Measurements from ENCODE around the gene C1QC.

C1QC gene

DNA sequence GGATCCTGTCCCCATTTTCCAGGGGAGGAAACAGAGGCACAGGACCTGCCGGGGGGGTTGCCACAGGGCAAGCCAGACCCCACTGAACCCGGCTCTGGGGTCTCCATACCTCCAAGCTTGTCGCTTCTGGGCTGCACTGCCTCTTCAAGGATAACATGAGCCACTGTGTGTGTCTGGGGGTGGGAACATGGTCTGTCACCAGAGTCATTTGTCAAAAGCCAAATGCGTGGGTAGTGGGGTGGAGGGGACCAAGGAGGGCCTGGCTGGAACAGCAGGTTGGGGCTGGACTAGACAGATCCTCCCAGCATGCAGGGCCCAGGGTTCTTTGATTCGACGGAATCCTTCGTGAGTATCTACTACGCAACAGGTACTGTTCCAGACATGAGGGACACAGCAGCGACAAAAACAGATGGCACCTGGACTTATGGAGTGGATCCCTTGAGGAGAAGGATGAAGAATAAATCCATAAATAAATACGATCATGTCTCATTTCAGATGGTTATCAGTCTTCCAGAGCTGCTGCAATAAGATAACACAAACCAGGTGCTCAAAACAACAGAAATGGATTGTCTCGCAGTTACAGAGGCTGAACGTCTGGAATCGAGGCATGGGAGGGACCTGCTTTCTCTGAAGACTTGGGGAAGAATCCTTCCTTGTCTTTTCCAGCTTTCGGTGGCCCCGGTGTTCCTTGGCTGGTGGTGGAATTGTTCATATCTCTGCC is 38.3 kb downstream of the C1QC start:
- DNase-seq: no peak

DNA sequence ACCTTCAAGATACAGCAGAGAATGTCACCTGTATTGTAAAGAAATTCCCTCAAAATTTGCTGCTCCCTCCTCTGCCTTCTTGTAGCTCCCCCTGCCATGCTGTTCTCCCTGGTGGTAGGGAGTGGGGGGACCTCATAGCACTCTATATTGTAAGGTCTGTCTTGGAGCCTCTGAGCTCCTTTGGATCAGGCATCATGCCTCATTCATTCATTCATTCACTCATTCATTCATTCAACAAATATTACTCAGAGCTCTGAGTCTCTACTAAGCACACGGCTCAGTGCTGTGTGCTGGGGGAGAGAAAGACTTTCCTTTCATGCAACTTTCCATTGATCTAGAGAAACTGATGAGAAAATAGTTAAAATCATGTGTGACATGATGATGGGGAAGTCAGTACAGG is 40.1 kb downstream of the C1QC start:
- no peak for DNase-seq

DNA sequence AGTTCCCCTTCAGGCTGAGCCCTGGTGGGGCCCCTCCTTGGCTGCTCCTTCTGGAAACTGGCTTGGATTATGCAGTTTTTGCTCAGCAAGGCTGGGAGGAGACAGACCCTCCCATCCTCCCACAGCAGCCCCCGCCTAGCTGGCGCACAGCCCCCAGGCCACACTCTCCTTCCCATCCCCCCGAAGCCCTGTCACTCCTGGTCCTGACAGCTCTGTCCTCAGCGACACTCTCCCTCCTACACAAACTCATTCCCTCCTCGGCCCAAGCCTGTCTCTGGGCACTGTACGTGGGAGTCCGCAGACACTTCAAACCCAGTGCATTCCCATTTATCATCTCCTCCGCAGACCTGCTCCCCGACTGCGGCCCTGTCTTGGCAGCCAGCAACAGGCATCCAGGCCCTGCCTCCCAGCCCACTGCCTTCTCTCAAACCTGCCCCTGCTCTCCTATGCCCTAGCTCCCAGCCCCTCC is 42.2 kb downstream of the C1QC start:
- no peak for DNase-seq

DNA sequence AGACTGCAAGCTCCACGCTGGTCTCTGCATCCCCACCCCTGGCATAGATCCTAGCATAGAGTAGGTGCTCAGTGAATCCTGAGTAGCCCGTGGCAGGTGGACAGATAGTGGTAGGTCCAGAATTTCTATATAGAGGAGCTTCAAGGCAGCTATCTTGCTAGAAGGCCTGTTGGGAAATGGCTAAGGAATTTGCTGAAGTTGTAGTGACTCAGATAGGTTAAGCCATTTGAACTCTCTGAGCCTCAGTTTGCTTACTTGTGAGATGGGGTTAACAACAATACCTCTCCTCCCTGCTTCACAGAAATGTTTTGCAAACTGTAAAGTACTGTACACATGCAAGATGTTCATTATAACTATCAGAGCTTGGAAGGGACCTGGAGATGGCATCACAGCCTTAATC is 43.8 kb downstream of the C1QC start:
- no peak for DNase-seq

DNA sequence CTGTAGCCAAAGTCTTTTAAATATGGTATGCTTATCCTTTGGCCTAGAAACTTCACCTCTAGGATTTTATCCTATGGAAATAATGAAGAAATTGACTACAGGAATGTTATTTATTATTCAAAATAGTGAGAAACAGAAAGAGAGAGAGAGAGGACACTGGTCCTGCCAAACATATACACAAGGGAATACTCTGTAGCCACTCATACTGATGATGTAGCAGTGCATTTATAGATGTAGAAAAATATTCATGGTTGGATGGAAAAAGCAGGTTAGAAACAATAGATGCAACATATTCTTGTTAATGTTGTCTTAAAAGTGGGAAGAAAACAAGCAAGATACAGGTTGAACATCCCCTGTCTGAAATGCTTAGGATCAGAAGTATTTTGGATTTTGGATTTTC is 45.0 kb downstream of the C1QC start:
- no peak for DNase-seq

DNA sequence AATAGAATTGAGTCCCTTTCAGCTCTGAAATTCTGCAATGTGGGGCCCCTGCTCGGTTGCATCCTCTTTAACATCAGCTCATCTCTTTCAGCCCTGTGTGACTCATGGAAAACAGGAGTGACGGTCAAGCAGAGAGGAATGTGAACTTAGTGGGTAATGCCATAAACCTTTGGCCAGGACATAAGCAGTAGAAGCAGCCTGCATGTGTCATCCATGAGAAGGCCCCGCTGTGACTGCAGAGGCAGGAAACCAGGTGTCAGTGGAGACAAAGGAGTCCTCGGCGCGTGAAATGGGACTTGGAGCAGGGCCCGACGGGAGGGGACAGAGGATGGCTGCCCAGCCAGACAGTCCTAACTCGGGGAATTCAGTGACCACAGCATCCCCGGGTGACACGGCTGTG is 46.1 kb downstream of the C1QC start:
- no peak for DNase-seq

DNA sequence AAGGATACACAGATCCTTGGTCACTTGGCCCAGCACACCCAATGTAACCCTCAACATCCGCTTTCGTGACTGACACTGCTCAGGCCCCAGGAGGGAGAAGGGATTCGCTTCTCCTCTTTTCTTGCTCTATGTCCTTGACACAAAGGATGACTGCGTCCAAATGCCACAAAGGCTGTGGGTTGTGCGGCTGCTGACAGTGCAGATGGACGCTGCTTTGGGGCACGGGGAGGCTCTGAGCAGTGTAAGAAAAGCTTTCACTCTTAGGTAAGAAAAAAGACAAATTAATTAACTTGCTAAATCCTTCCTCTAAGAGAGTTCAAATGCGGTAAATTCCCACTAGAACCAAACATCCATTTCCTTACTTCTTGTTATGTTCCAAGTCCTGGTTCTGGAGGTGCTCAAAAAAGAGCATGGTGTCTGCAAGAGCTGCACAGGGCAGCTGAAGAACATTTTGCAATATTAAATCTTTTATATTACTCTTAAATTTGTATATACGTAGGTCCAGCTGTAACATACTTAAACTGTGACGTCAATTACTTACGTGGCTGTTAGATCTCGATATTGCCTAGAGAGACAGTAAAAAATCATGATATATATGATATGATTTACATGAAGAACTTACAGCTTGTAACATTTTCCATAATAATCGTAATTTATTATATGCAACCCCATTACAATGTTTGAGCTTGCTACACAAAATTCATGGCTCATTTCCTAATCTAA is 47.8 kb downstream of the C1QC start:
- no peak for DNase-seq

DNA sequence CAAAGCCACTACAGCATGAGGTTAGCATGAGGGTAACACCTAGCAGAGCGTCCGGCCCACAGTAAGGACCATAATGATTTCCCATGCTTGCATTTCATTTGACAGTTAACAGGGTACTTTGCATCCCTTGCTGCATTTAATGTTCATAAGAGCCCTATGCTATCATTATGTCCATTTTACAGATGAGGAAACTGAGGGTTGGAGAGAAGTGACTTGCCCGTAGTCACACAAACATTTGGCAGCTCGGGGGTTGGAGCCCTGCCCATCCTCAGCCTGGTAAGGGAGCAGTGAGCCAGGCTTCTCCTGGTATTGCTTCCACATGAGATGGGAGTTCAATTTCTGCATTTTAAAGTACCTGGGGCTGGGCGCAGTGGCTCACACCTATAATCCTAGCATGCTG is 50.7 kb downstream of the C1QC start:
- no peak for DNase-seq

DNA sequence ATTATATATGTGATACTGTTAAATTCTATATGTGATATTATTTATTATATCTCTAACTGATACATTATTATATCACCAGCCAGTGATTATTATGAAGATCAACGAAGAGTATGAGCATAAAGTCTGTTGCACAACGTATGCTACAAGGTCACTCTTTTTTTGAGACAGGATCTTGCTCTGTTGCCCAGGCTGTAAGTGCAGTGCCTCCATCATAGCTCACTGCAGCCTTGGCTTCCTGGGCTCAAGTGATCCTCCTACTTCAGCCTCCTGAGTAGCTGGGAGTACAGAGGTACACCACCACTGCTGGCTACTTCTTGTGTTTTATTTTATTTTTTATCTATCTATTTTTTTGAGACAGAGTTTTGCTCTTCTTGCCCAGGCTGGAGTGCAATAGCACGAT is 53.2 kb downstream of the C1QC start:
- DNase-seq: no peak
